SJCRH30 (cell line): Measurements from ENCODE around the gene FBP2. TPM values are rescaled to one million over a fixed set of nuclear protein-coding genes. Genes with fewer than 3 reads are reported as not detected.
A peak's percentile ranks its signal among the peaks of the same experiment; 100 is the strongest.
"Not testable (repeated sequence)": the region's sequence is repeated elsewhere in the genome, so short reads cannot be mapped to it uniquely, and the experiment has no call there.

Source experiments
- DNase-seq, 2 experiments: peaks; one replicate each; pipeline ENCODE4 v3.0.0-alpha.2; 2015 to 2020
- H3K27ac ChIP-seq: fragments of 250-450 bp; sonication (Bioruptor Pico); 2 replicates; pipeline ENCODE4 v1.5.1; 2020; ENCODE audit warnings: mild to moderate bottlenecking, moderate library complexity
- H3K27me3 ChIP-seq: fragments of 250-450 bp; sonication (Bioruptor Pico); 2 replicates; pipeline ENCODE4 v1.5.1; 2020; ENCODE audit warnings: mild to moderate bottlenecking, moderate library complexity
- H3K36me3 ChIP-seq: fragments of 250-450 bp; sonication (Bioruptor Pico); 2 replicates; pipeline ENCODE4 v1.5.1; 2020; ENCODE audit warnings: mild to moderate bottlenecking, moderate library complexity
- H3K4me1 ChIP-seq: fragments of 250-450 bp; sonication (Bioruptor Pico); 2 replicates; pipeline ENCODE4 v1.5.1; 2020; ENCODE audit warnings: mild to moderate bottlenecking, moderate library complexity
- H3K4me3 ChIP-seq: fragments of 250-450 bp; sonication (Bioruptor Pico); 2 replicates; pipeline ENCODE4 v1.5.1; 2020; ENCODE audit warnings: mild to moderate bottlenecking, moderate library complexity
- H3K9me3 ChIP-seq: fragments of 250-450 bp; sonication (Bioruptor Pico); replicated peaks from 2 replicates; pipeline ENCODE4 v1.5.1; 2020; ENCODE audit warnings: mild to moderate bottlenecking, moderate library complexity
- total RNA-seq: library from RNA; depleted of rRNA; stranded (reverse); fragments of >200 nt; shearing (Covaris generic); gene quantifications from 2 replicates; pipeline ENCODE4 v1.2.3, GENCODE V29; 2014

FBP2 gene
- total RNA-seq, 1 experiment from 2014 or later, result not detected

- Histone ChIP-seq H3K4me3 (no peak overlapping the region), H3K36me3 (no peaks in the 10 kb centered on the region), H3K9me3 (no peaks in the 10 kb centered on the region), H3K27me3 (no peaks in the 10 kb centered on the region), H3K4me1 (no peaks in the 10 kb centered on the region), H3K27ac (no peak overlapping the region)
- no peak for DNase-seq
Observed at GRCh38 chr9:94622087-94622800, 28.6 kb upstream of the FBP2 start.

- Histone ChIP-seq H3K9me3 (no peaks in the 10 kb centered on the region), H3K27me3 (no peaks in the 10 kb centered on the region), H3K36me3 (no peaks in the 10 kb centered on the region), H3K27ac (no peak overlapping the region), H3K4me1 (no peaks in the 10 kb centered on the region), H3K4me3 (no peak overlapping the region)
- DNase-seq, result no peak
Observed at GRCh38 chr9:94619026-94619425, 25.4 kb upstream of the FBP2 start.

GRCh38 chr9:94613003-94613402, 19.4 kb upstream of the FBP2 start:
- Histone ChIP-seq H3K4me3 (no peak overlapping the region), H3K36me3 (no peaks in the 10 kb centered on the region), H3K9me3 (no peaks in the 10 kb centered on the region), H3K27me3 (peaks cover 7% of the 10 kb centered on the region; the same call in 1 of the 2 replicates), H3K4me1 (no peaks in the 10 kb centered on the region), H3K27ac (no peak overlapping the region)
- DNase-seq, result no peak

- Histone ChIP-seq H3K36me3 (no peaks in the 10 kb centered on the region), H3K9me3 (no peaks in the 10 kb centered on the region), H3K27ac (no peak overlapping the region), H3K4me1 (no peaks in the 10 kb centered on the region), H3K27me3 (peaks cover 7% of the 10 kb centered on the region; the same call in 1 of the 2 replicates), H3K4me3 (no peak overlapping the region)
- no peak for DNase-seq
Observed at GRCh38 chr9:94612071-94612470, 18.4 kb upstream of the FBP2 start.

- DNase-seq, result no peak
- no peak overlapping the region for H3K4me3 ChIP-seq
- H3K4me1 ChIP-seq, result no peaks in the 10 kb centered on the region
- peaks cover 7% of the 10 kb centered on the region; the same call in 1 of the 2 replicates for H3K27me3 ChIP-seq
- H3K9me3 ChIP-seq, result no peaks in the 10 kb centered on the region
- H3K27ac ChIP-seq, result no peak overlapping the region
- no peaks in the 10 kb centered on the region for H3K36me3 ChIP-seq
Observed at GRCh38 chr9:94611638-94612068, 18.0 kb upstream of the FBP2 start.

- no peaks in the 10 kb centered on the region for H3K4me1 ChIP-seq
- no peak overlapping the region for H3K27ac ChIP-seq
- DNase-seq, result no peak
- no peaks in the 10 kb centered on the region for H3K36me3 ChIP-seq
- H3K4me3 ChIP-seq, result no peak overlapping the region
- no peaks in the 10 kb centered on the region for H3K9me3 ChIP-seq
- peaks cover 7% of the 10 kb centered on the region; the same call in 1 of the 2 replicates for H3K27me3 ChIP-seq
Observed at GRCh38 chr9:94610181-94610606, 16.6 kb upstream of the FBP2 start.

GRCh38 chr9:94607423-94607691, 13.7 kb upstream of the FBP2 start:
- no peak for DNase-seq
- Histone ChIP-seq H3K27me3 (peaks cover 7% of the 10 kb centered on the region; the same call in 1 of the 2 replicates), H3K4me1 (no peaks in the 10 kb centered on the region), H3K9me3 (no peaks in the 10 kb centered on the region), H3K36me3 (no peaks in the 10 kb centered on the region), H3K27ac (no peak overlapping the region), H3K4me3 (no peak overlapping the region)

GRCh38 chr9:94606646-94607422, 13.2 kb upstream of the FBP2 start:
- DNase-seq, result no peak
- H3K4me1 ChIP-seq, result no peaks in the 10 kb centered on the region
- peaks cover 7% of the 10 kb centered on the region; the same call in 1 of the 2 replicates for H3K27me3 ChIP-seq
- no peaks in the 10 kb centered on the region for H3K36me3 ChIP-seq
- no peak overlapping the region for H3K27ac ChIP-seq
- H3K4me3 ChIP-seq, result no peak overlapping the region
- H3K9me3 ChIP-seq, result no peaks in the 10 kb centered on the region

- H3K27ac ChIP-seq, result no peak overlapping the region
- H3K36me3 ChIP-seq, result no peaks in the 10 kb centered on the region
- no peaks in the 10 kb centered on the region for H3K4me1 ChIP-seq
- DNase-seq, result peak; percentile 66 to 85
- no peaks in the 10 kb centered on the region for H3K27me3 ChIP-seq
- H3K9me3 ChIP-seq, result no peaks in the 10 kb centered on the region
- H3K4me3 ChIP-seq, result no peak overlapping the region
Observed at GRCh38 chr9:94603259-94604160, 9.9 kb upstream of the FBP2 start.

GRCh38 chr9:94602666-94603065, 9.0 kb upstream of the FBP2 start:
- no peak overlapping the region for H3K4me3 ChIP-seq
- no peak overlapping the region for H3K27ac ChIP-seq
- no peaks in the 10 kb centered on the region; the same call in 1 of the 2 replicates for H3K27me3 ChIP-seq
- DNase-seq, result no peak
- no peaks in the 10 kb centered on the region for H3K36me3 ChIP-seq
- H3K9me3 ChIP-seq, result no peaks in the 10 kb centered on the region
- H3K4me1 ChIP-seq, result no peaks in the 10 kb centered on the region

GRCh38 chr9:94600715-94601114, 7.1 kb upstream of the FBP2 start:
- H3K27ac ChIP-seq, result no peak overlapping the region

GRCh38 chr9:94600258-94600657, 6.6 kb upstream of the FBP2 start:
- Histone ChIP-seq H3K36me3 (no peaks in the 10 kb centered on the region), H3K4me3 (no peak overlapping the region), H3K9me3 (no peaks in the 10 kb centered on the region), H3K4me1 (no peaks in the 10 kb centered on the region), H3K27ac (no peak overlapping the region), H3K27me3 (no peaks in the 10 kb centered on the region; the same call in 1 of the 2 replicates)
- DNase-seq, result no peak

More at GRCh38 chr9:94600715-94601114, 7.1 kb upstream of the FBP2 start:
- Histone ChIP-seq H3K4me3 (no peak overlapping the region), H3K9me3 (no peaks in the 10 kb centered on the region), H3K4me1 (no peaks in the 10 kb centered on the region), H3K36me3 (no peaks in the 10 kb centered on the region), H3K27me3 (no peaks in the 10 kb centered on the region; the same call in 1 of the 2 replicates)
- no peak for DNase-seq

GRCh38 chr9:94599102-94599501, 5.5 kb upstream of the FBP2 start:
- Histone ChIP-seq H3K4me3 (no peak overlapping the region), H3K27me3 (no peaks in the 10 kb centered on the region; the same call in 1 of the 2 replicates), H3K36me3 (no peaks in the 10 kb centered on the region), H3K4me1 (no peaks in the 10 kb centered on the region), H3K27ac (no peak overlapping the region), H3K9me3 (no peaks in the 10 kb centered on the region)
- no peak for DNase-seq

GRCh38 chr9:94592683-94593082, 941 bp downstream of the FBP2 start:
- DNase-seq, H3K4me3 ChIP-seq, H3K27ac ChIP-seq, H3K36me3 ChIP-seq, H3K4me1 ChIP-seq, H3K27me3 ChIP-seq, H3K9me3 ChIP-seq: not testable (repeated sequence)

GRCh38 chr9:94591876-94592275, 1.7 kb downstream of the FBP2 start:
- H3K27me3 ChIP-seq, result no peaks in the 10 kb centered on the region; the same call in 1 of the 2 replicates
- no peak overlapping the region for H3K4me3 ChIP-seq
- DNase-seq, result no peak
- H3K36me3 ChIP-seq, result no peaks in the 10 kb centered on the region
- no peaks in the 10 kb centered on the region for H3K4me1 ChIP-seq
- H3K9me3 ChIP-seq, result no peaks in the 10 kb centered on the region
- no peak overlapping the region for H3K27ac ChIP-seq
